Measurements from ENCODE around the gene SFSWAP. TPM values are rescaled to one million over a fixed set of nuclear protein-coding genes. Genes with fewer than 3 reads are reported as not detected.

Gene SFSWAP
- total and polyA plus RNA-seq, 2 of the 13 experiments (the other 11 are each of a cell fraction or from before 2014, with no cell fraction given): 17.1 to 27.7 TPM

GRCh38 chr12:131842169-131842568 is 131.3 kb downstream of the SFSWAP start:
- no peak overlapping the region for H3K4me3 ChIP-seq (replicated peaks in 1 of 3; ENCODE audit: insufficient read depth in 1 of 3, low read depth in 2 of 3, low read length in 3 of 3)
- 81% methylated on average over 10 of the region's 15 CpGs for WGBS (ENCODE audit: low lambda C conversion rate)
- in situ Hi-C loops (cut with HindIII; ENCODE audit: extremely low pct_ligation_motif_present, low pct_unique_long_range_greater_than_20kb) (loop anchor here (25.0 kb wide), 1 partner anchor 730 kb away; no protein-coding TSS in a partner anchor), intact Hi-C loops (cut with micrococcal nuclease; ENCODE audit: unreplicated experiment) (no loop called here)
- DNase-seq (ENCODE audit: low spot score) (no peak), ATAC-seq (no peak), FAIRE-seq (no peak)
- no peaks in the 10 kb centered on the region for H3K9me3 ChIP-seq (ENCODE audit: low read length)
- no peaks in the 10 kb centered on the region for H4K20me1 ChIP-seq (ENCODE audit: insufficient read depth, low read length)
- TF ChIP-seq ZNF567 (CRISPR knock-in tag; IDR thresholded peaks at IDR 0.05; ENCODE audit: borderline replicate concordance) (no peak), TSC22D2 (CRISPR knock-in tag; IDR thresholded peaks at IDR 0.05; ENCODE audit: borderline replicate concordance) (no peak), REL (CRISPR knock-in tag; conservative IDR thresholded peaks at IDR 0.05) (no peak), PLRG1 (conservative IDR thresholded peaks at IDR 0.05) (no peak), ZNF251 (CRISPR knock-in tag; IDR thresholded peaks at IDR 0.05) (no peak), HCFC1 (IDR thresholded peaks at IDR 0.05; ENCODE audit: low read depth, low read length) (no peak), TCF7 (IDR thresholded peaks at IDR 0.05; ENCODE audit: low read depth) (no peak), ZBTB4 (CRISPR knock-in tag; IDR thresholded peaks at IDR 0.05; ENCODE audit: borderline replicate concordance) (no peak), GLI4 (CRISPR knock-in tag; IDR thresholded peaks at IDR 0.05; ENCODE audit: borderline replicate concordance) (no peak)
- TF ChIP-seq, protein P1, sequence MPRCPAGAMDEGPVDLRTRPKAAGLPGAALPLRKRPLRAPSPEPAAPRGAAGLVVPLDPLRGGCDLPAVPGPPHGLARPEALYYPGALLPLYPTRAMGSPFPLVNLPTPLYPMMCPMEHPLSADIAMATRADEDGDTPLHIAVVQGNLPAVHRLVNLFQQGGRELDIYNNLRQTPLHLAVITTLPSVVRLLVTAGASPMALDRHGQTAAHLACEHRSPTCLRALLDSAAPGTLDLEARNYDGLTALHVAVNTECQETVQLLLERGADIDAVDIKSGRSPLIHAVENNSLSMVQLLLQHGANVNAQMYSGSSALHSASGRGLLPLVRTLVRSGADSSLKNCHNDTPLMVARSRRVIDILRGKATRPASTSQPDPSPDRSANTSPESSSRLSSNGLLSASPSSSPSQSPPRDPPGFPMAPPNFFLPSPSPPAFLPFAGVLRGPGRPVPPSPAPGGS (CRISPR knock-in tag; IDR thresholded peaks at IDR 0.05): no peak
- H3K27ac ChIP-seq (ENCODE audit: extremely low read length, insufficient read depth, low read length): no peak overlapping the region
- H3K27me3 ChIP-seq (ENCODE audit: control insufficient read depth in 1 of 2, insufficient read depth in 2 of 2, low read length in 2 of 2): no peaks in the 10 kb centered on the region; a peak in 2 of 5 replicates
- H3K9ac ChIP-seq (ENCODE audit: insufficient read depth, low read depth, low read length): no peak overlapping the region
- ChIA-PET POLR2A (no interaction called here), CTCF (ENCODE audit: low intra/inter-chr PET ratio, low total read pairs) (no interaction called here)
- no peak overlapping the region for H3K4me2 ChIP-seq (ENCODE audit: low read depth, low read length)
- H2AFZ ChIP-seq (ENCODE audit: low read length): no peak overlapping the region
- H3K4me1 ChIP-seq (ENCODE audit: insufficient read depth, low read length): peaks cover 16% of the 10 kb centered on the region
- no peaks in the 10 kb centered on the region for H3K79me2 ChIP-seq (ENCODE audit: insufficient read depth, low read length)
- H3K36me3 ChIP-seq (replicated peaks in 1 of 2; ENCODE audit: control insufficient read depth in 1 of 2, insufficient read depth in 2 of 2, low read length in 2 of 2): no peaks in the 10 kb centered on the region
- BruUV-seq (replicated peaks): no TSS peak
